Subcutaneous abdominal adipose tissue (tissue), 5 donors: Measurements from ENCODE around the gene RNF145.

Experiments
- H3K27ac ChIP-seq: one replicate; pipeline ENCODE4 v1.7.0; 2013; ENCODE audit warnings: low read depth, mild to moderate bottlenecking, inconsistent platforms, low read length, moderate library complexity
- H3K27me3 ChIP-seq, 5 donors: one replicate each; pipeline ENCODE4 v1.7.0; 2013; ENCODE audit warnings: low read length in 5 of 5, inconsistent platforms in 1 of 5; ENCODE audit not compliant: control insufficient read depth in 5 of 5, insufficient read depth in 4 of 5
- H3K36me3 ChIP-seq, 5 donors: one replicate each; pipeline ENCODE4 v1.7.0; 2013; ENCODE audit warnings: low read length in 5 of 5; ENCODE audit not compliant: control insufficient read depth in 5 of 5, insufficient read depth in 5 of 5
- H3K4me1 ChIP-seq, 5 donors: one replicate each; pipeline ENCODE4 v1.7.0; 2013; ENCODE audit warnings: low read length in 5 of 5, mild to moderate bottlenecking in 3 of 5, moderate library complexity in 1 of 5; ENCODE audit not compliant: control insufficient read depth in 5 of 5, insufficient read depth in 5 of 5
- H3K4me3 ChIP-seq, 5 donors: one replicate each; pipeline ENCODE4 v1.7.0; 2013; ENCODE audit warnings: low read length in 5 of 5, low read depth in 1 of 5
- H3K9ac ChIP-seq, 5 donors: one replicate each; pipeline ENCODE4 v1.7.0; 2013; ENCODE audit warnings: low read length in 5 of 5, mild to moderate bottlenecking in 4 of 5, moderate library complexity in 3 of 5
- H3K9me3 ChIP-seq, 5 donors: one replicate each; pipeline ENCODE4 v1.7.0; 2013; ENCODE audit warnings: low read length in 5 of 5; ENCODE audit not compliant: control insufficient read depth in 5 of 5
- donor health status: healthy.
- donor health status: healthy.
- donor health status: healthy.
- donor health status: healthy.
- donor health status: healthy.

The RNF145 gene, protein sequence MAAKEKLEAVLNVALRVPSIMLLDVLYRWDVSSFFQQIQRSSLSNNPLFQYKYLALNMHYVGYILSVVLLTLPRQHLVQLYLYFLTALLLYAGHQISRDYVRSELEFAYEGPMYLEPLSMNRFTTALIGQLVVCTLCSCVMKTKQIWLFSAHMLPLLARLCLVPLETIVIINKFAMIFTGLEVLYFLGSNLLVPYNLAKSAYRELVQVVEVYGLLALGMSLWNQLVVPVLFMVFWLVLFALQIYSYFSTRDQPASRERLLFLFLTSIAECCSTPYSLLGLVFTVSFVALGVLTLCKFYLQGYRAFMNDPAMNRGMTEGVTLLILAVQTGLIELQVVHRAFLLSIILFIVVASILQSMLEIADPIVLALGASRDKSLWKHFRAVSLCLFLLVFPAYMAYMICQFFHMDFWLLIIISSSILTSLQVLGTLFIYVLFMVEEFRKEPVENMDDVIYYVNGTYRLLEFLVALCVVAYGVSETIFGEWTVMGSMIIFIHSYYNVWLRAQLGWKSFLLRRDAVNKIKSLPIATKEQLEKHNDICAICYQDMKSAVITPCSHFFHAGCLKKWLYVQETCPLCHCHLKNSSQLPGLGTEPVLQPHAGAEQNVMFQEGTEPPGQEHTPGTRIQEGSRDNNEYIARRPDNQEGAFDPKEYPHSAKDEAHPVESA

DNA sequence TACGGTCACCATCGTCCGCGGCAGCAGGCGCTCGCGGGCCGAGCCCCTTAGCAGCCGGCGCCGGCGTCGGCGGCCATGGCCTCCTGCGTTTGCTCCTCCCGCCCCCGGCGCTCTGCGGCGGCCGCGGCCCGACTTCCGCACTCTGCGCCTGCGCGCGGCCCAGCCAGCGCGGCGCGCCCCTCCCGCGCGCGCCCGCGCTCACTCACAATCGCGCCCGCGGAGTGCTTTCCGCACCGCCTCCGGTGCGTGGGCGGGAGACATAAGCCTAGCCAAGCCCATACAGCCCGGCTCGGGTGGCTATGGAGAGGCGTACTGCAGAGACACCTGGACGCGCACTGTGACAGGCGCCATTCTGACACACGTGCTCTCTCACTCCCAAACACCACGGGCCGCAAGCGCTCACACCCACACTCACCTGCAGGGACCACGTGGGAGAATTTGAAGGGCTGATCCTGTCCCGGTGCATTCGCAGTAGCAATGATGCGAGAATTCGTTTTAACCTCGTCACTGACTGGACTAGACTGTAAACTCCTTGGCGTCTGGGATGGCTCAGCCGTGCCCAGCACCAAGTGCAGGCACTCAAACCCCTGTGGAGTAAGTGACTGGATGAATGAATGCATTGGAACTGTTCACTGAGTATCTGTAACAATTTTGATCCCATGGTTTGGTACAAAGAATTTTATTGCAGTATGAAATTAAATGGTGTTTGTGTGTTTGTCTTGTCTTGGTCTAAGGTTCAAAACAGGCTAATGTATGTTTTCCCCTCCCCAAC lies at the start of gene RNF145:
RNF145 (minus strand) TSS at position 116 of the 772 bp plus-strand sequence. CDS start 5,936 bp downstream, outside the sequence.
- Histone ChIP-seq H3K9me3 (no peaks in the 10 kb centered on the region), H3K4me1 (peaks cover 2 to 48% (median 36%) of the 10 kb centered on the region in 5 donors), H3K4me3 (peak within 1 kb of the TSS; percentile 79 to 98 (median 92)), H3K36me3 (no peaks in the 10 kb centered on the region), H3K9ac (peak within 1 kb of the TSS; percentile 64 to 87 (median 74)), H3K27me3 (no peaks in the 10 kb centered on the region), H3K27ac (peak within 1 kb of the TSS; percentile 89)

DNA sequence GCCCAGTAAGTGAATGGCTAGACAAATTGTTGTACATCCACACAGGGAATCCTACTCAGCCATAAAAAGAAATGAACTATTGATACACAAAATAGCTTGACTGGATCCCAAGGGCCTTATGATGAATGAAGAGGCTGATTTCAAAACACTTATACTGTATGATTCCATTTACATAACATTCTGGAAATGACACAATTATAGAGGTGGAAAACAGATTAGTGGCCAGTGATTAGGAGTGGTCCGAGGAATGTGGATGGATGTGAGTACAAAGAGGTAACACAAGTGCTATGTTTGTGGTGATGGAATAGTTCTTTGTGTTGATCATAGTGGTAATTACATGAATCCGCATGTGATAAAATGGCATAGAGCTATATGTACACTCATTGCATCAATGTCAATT lies 49.0 kb upstream of the RNF145 start:
- peaks cover 5 to 10% (median 6%) of the 10 kb centered on the region in 5 donors for H3K4me1 ChIP-seq
- peaks cover 0 to 12% (median 5%) of the 10 kb centered on the region in 5 donors for H3K27me3 ChIP-seq
- no peak overlapping the region for H3K4me3 ChIP-seq
- no peak overlapping the region for H3K9ac ChIP-seq
- no peaks in the 10 kb centered on the region for H3K36me3 ChIP-seq
- no peaks in the 10 kb centered on the region for H3K9me3 ChIP-seq
- no peak overlapping the region for H3K27ac ChIP-seq

DNA sequence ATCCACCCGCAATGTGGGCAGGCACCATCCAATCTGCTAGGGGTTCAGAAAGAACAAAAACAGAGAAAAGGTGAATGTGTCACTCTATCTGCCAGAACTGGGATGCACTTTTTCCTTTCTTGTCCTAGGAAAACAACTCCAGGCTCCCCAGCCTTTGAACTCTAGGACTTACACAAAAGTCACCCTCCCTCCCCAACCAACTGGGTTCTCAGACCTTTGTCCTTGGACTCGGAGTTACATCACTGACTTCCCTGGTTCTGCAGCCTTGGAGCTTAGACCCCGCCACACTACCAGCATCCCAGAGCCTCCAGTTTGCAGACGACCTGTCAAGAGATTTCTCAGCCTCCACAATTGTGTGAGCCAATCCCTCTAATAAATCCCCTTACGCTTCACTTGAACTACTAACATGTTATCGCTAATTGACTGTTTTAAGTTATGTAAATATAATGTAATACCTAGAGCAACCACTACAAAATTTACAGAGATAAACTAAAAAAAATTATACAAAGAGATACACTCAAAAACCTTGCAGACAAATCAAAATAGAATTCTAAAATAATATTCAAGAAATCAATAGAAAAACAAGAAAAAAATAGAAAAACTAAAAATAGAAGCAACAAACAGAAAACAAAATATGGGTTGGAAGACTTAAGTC lies 48.4 kb upstream of the RNF145 start:
- peaks cover 4 to 8% (median 6%) of the 10 kb centered on the region in 5 donors for H3K4me1 ChIP-seq
- H3K9me3 ChIP-seq = no peaks in the 10 kb centered on the region
- H3K27me3 ChIP-seq = peaks cover 0 to 12% (median 5%) of the 10 kb centered on the region in 5 donors
- H3K27ac ChIP-seq = no peak overlapping the region
- no peak overlapping the region for H3K4me3 ChIP-seq
- H3K9ac ChIP-seq = no peak overlapping the region
- no peaks in the 10 kb centered on the region for H3K36me3 ChIP-seq

DNA sequence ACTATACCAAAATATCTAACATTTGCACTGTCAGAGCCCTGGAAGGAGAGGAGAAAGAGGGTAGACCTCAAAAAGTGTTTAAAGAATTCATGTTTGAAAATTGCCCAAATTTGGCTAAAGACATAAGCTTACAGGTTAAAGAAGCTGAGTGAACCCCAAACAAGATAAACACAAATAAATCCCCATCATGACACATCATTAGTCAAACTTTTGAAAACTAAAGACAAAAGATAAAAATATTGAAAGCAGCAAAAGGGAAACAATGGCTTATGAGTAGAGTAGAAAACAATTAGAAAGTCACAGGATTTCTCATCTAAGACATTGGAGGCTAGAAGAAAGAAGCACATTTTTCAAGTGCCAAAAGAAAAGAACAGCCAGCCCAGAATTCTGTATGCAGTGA lies 47.7 kb upstream of the RNF145 start:
- Histone ChIP-seq H3K9me3 (peaks cover 0 to 2% (median 0%) of the 10 kb centered on the region in 5 donors), H3K9ac (no peak overlapping the region), H3K4me1 (peaks cover 0 to 1% (median 0%) of the 10 kb centered on the region in 5 donors), H3K4me3 (no peak overlapping the region), H3K27ac (no peak overlapping the region), H3K27me3 (peaks cover 0 to 12% (median 5%) of the 10 kb centered on the region in 5 donors), H3K36me3 (no peaks in the 10 kb centered on the region)

GRCh38 chr5:159252195-159252594 lies 42.8 kb upstream of the RNF145 start:
- Histone ChIP-seq H3K27ac (no peak overlapping the region), H3K9me3 (peaks cover 0 to 2% (median 0%) of the 10 kb centered on the region in 5 donors), H3K4me1 (no peaks in the 10 kb centered on the region), H3K9ac (no peak overlapping the region), H3K27me3 (peaks cover 0 to 14% (median 4%) of the 10 kb centered on the region in 5 donors), H3K4me3 (no peak overlapping the region), H3K36me3 (no peaks in the 10 kb centered on the region)

GRCh38 chr5:159249158-159249557 lies 39.8 kb upstream of the RNF145 start:
- Histone ChIP-seq H3K27ac (no peak overlapping the region), H3K36me3 (no peaks in the 10 kb centered on the region), H3K9ac (no peak overlapping the region)

GRCh38 chr5:159244890-159245289 lies 35.5 kb upstream of the RNF145 start:
- Histone ChIP-seq H3K27ac (no peak overlapping the region), H3K27me3 (peaks cover 0 to 3% (median 0%) of the 10 kb centered on the region in 5 donors), H3K36me3 (no peaks in the 10 kb centered on the region), H3K4me3 (no peak overlapping the region), H3K9ac (no peak overlapping the region), H3K9me3 (no peaks in the 10 kb centered on the region), H3K4me1 (no peaks in the 10 kb centered on the region)

More at GRCh38 chr5:159249158-159249557, 39.8 kb upstream of the RNF145 start:
- H3K4me3 ChIP-seq = no peak overlapping the region
- no peaks in the 10 kb centered on the region for H3K4me1 ChIP-seq
- peaks cover 0 to 8% (median 0%) of the 10 kb centered on the region in 5 donors for H3K27me3 ChIP-seq
- peaks cover 0 to 2% (median 0%) of the 10 kb centered on the region in 5 donors for H3K9me3 ChIP-seq

DNA sequence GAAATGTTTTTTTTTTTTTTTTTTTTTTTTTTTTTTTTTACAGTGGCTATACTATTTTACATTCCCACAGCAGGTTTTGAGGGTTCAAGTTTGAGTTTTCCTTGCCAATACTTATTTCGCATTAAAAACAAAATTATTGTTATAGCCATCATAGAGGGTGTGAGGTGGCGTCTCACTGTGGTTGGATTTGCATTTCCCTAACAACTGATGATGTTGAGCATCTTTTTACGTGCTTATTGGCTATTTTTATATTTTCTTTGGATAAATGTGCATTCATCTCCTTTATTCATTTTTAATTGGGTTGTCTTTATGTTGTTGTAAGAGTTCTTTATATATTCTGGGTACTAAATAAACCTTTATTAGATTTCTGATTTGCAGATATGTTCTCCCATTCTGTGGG lies 34.8 kb upstream of the RNF145 start:
- Histone ChIP-seq H3K27ac (no peak overlapping the region), H3K27me3 (peaks cover 0 to 3% (median 0%) of the 10 kb centered on the region in 5 donors), H3K9me3 (no peaks in the 10 kb centered on the region), H3K4me3 (no peak overlapping the region), H3K9ac (no peak overlapping the region), H3K36me3 (no peaks in the 10 kb centered on the region), H3K4me1 (no peaks in the 10 kb centered on the region)

DNA sequence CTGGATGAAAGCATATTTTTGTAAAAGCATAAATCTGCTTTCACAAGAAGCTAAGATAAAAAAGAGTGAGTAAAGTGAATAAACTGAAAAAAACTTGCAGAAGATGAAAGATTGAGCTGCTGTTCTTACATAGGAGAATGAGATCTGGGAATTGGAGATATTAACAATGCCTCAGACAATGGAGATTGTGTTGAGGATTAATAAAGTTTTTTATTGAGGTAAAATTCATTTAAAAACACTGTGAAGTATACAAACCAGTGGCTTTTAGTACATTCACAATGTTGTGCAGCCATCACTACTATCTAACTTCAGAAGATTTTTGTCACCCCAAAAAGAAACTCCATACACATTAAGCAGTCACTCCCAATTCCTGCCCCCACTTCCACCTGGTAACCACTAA lies 34.0 kb upstream of the RNF145 start:
- H3K27ac ChIP-seq = no peak overlapping the region
- H3K36me3 ChIP-seq = no peaks in the 10 kb centered on the region
- no peak overlapping the region for H3K9ac ChIP-seq
- H3K9me3 ChIP-seq = no peaks in the 10 kb centered on the region
- no peak overlapping the region for H3K4me3 ChIP-seq
- H3K27me3 ChIP-seq = peaks cover 0 to 3% (median 0%) of the 10 kb centered on the region in 5 donors
- H3K4me1 ChIP-seq = no peaks in the 10 kb centered on the region
